A673 (cell line): Measurements from ENCODE around the gene C8A. TPM values are rescaled to one million over a fixed set of nuclear protein-coding genes. Genes with fewer than 3 reads are reported as not detected.

Source experiments
- BruUV-seq: library from RNA; stranded (reverse); fragments of 400-500 nt; replicated peaks from 2 replicates; lab custom pipeline; 2021; lab: Mats Ljungman, UMichigan
- CTCF ChIA-PET: fragments of 300-600 bp; sonication (Branson Sonifier 250); formaldehyde crosslinking; loops from one replicate; lab custom pipeline; 2022; ENCODE audit warnings: antibody characterized with exemption; lab: Charles Lee
- POLR2A ChIA-PET: fragments of 300-600 bp; sonication (Branson Sonifier 250); formaldehyde crosslinking; loops from one replicate; lab custom pipeline; 2022; ENCODE audit warnings: antibody characterized with exemption; ENCODE audit not compliant: low non-redundant PET; lab: Charles Lee
- DNase-seq: peaks from one replicate; pipeline ENCODE4 v3.0.0-alpha.2; 2015; ENCODE audit warnings: low spot score
- H3K27ac ChIP-seq: fragments of 200-600 bp; sonication (generic); 2 replicates; pipeline ENCODE4 v1.5.1; 2016; ENCODE audit warnings: mixed run types, low read depth, mild to moderate bottlenecking, mixed read lengths, antibody characterized with exemption, low read length; ENCODE audit not compliant: poor library complexity, severe bottlenecking
- H3K27me3 ChIP-seq: fragments of 200-600 bp; sonication (generic); replicated peaks from 2 replicates; pipeline ENCODE4 v1.6.1; 2017; ENCODE audit warnings: mixed run types, low read depth, mild to moderate bottlenecking, mixed read lengths, antibody characterized with exemption, low read length; ENCODE audit not compliant: insufficient read depth, poor library complexity
- H3K36me3 ChIP-seq: fragments of 200-600 bp; sonication (generic); 2 replicates; pipeline ENCODE4 v1.6.1; 2016; ENCODE audit warnings: mixed run types, mild to moderate bottlenecking, mixed read lengths, antibody characterized with exemption, low read length; ENCODE audit not compliant: insufficient read depth, poor library complexity, severe bottlenecking
- H3K4me1 ChIP-seq: fragments of 200-600 bp; sonication (generic); 2 replicates; pipeline ENCODE4 v1.6.1; 2017; ENCODE audit warnings: mixed run types, mild to moderate bottlenecking, mixed read lengths, antibody characterized with exemption, low read length; ENCODE audit not compliant: insufficient read depth, poor library complexity, severe bottlenecking
- H3K4me3 ChIP-seq: fragments of 200-600 bp; sonication (generic); 2 replicates; pipeline ENCODE4 v1.5.1; 2016; ENCODE audit warnings: low read depth, mixed run types, mild to moderate bottlenecking, mixed read lengths, low read length; ENCODE audit not compliant: poor library complexity, severe bottlenecking
- H3K9me3 ChIP-seq: fragments of 200-600 bp; sonication (generic); 2 replicates; pipeline ENCODE4 v1.6.1; 2016; ENCODE audit warnings: mixed run types, low read depth, mild to moderate bottlenecking, mixed read lengths, antibody characterized with exemption, low read length; ENCODE audit not compliant: poor library complexity, severe bottlenecking
- CTCF ChIP-seq: fragments of 300-800, 200-600 bp; sonication (generic); conservative IDR thresholded peaks from 2 replicates; pipeline ENCODE4 v1.5.1; 2017; ENCODE audit warnings: low read depth, mild to moderate bottlenecking, antibody characterized with exemption, low read length, moderate library complexity, mixed read lengths
- EZH2 ChIP-seq: fragments of 200-600 bp; sonication (generic); IDR thresholded peaks from 2 replicates; pipeline ENCODE4 v1.6.1; 2017; ENCODE audit warnings: borderline replicate concordance, low read depth, mild to moderate bottlenecking, mixed read lengths, antibody characterized with exemption, low read length; ENCODE audit not compliant: poor library complexity, severe bottlenecking
- intact Hi-C: fragments of 100-400 bp; cut with micrococcal nuclease; formaldehyde crosslinking; loops from one replicate; pipeline ENCODE4 v1.10.0; 2022; ENCODE audit not compliant: unreplicated experiment
- total RNA-seq: library from RNA; stranded (reverse); gene quantifications from 2 replicates; pipeline ENCODE4 v1.2.3, GENCODE V29; 2021

The C8A gene
- total RNA-seq, 1 experiment from 2014 or later, result not detected

GRCh38 chr1:56922507-56922906, 67.9 kb downstream of the C8A start:
- peaks cover 17% of the 10 kb centered on the region for H3K4me1 ChIP-seq
- H3K36me3 ChIP-seq, result no peaks in the 10 kb centered on the region
- intact Hi-C loops, result no loop called here
- H3K4me3 ChIP-seq, result no peak overlapping the region
- BruUV-seq, result no TSS peak
- H3K27ac ChIP-seq, result no peak overlapping the region
- peak; percentile 12 for DNase-seq
- TF ChIP-seq EZH2 (no peak), CTCF (no peak)
- POLR2A ChIA-PET, result no interaction called here
- H3K27me3 ChIP-seq, result no peaks in the 10 kb centered on the region
- H3K9me3 ChIP-seq, result no peaks in the 10 kb centered on the region
- CTCF ChIA-PET, result no interaction called here

- intact Hi-C loops, result no loop called here
- no peaks in the 10 kb centered on the region for H3K9me3 ChIP-seq
- peaks cover 21% of the 10 kb centered on the region for H3K4me1 ChIP-seq
- CTCF ChIA-PET, result no interaction called here
- H3K27ac ChIP-seq, result no peak overlapping the region
- H3K36me3 ChIP-seq, result no peaks in the 10 kb centered on the region
- H3K27me3 ChIP-seq, result no peaks in the 10 kb centered on the region
- TF ChIP-seq CTCF (no peak), EZH2 (no peak)
- BruUV-seq, result no TSS peak
- no peak overlapping the region for H3K4me3 ChIP-seq
- POLR2A ChIA-PET, result no interaction called here
- no peak for DNase-seq
Measured at GRCh38 chr1:56923201-56923600, 68.6 kb downstream of the C8A start.

- intact Hi-C loops, result no loop called here
- no peak for DNase-seq
- Histone ChIP-seq H3K9me3 (no peaks in the 10 kb centered on the region), H3K27me3 (no peaks in the 10 kb centered on the region), H3K4me3 (no peak overlapping the region), H3K4me1 (peaks cover 21% of the 10 kb centered on the region), H3K36me3 (no peaks in the 10 kb centered on the region), H3K27ac (no peak overlapping the region)
- TF ChIP-seq CTCF (no peak), EZH2 (no peak)
- BruUV-seq, result no TSS peak
- CTCF ChIA-PET, result no interaction called here
- POLR2A ChIA-PET, result no interaction called here
Measured at GRCh38 chr1:56924116-56924515, 69.5 kb downstream of the C8A start.
